ENCODE results near the gene ZMIZ2.
A peak's percentile ranks its signal among the peaks of the same experiment; 100 is the strongest.
"Not testable (repeated sequence)": the region's sequence is repeated elsewhere in the genome, so short reads cannot be mapped to it uniquely, and the experiment has no call there.

ZMIZ2 gene

GRCh38 chr7:44727158-44727936 lies 21.3 kb upstream of the ZMIZ2 start:
- no peak for DNase-seq

- no peak for DNase-seq
Observed at GRCh38 chr7:44727937-44728262, 20.7 kb upstream of the ZMIZ2 start.

- DNase-seq, result no peak
Observed at GRCh38 chr7:44729949-44730590, 18.6 kb upstream of the ZMIZ2 start.

- not testable (repeated sequence) for DNase-seq
Observed at GRCh38 chr7:44732971-44733370, 15.7 kb upstream of the ZMIZ2 start.

- no peak for DNase-seq
Observed at GRCh38 chr7:44733708-44734481, 14.8 kb upstream of the ZMIZ2 start.

- DNase-seq, result no peak
Observed at GRCh38 chr7:44735403-44736165, 13.1 kb upstream of the ZMIZ2 start.

GRCh38 chr7:44736896-44737295 lies 11.8 kb upstream of the ZMIZ2 start:
- no peak for DNase-seq

- no peak for DNase-seq
Observed at GRCh38 chr7:44738051-44738723, 10.5 kb upstream of the ZMIZ2 start.

- no peak for DNase-seq
Observed at GRCh38 chr7:44738876-44739665, 9.6 kb upstream of the ZMIZ2 start.

- no peak for DNase-seq
Observed at GRCh38 chr7:44740055-44740454, 8.6 kb upstream of the ZMIZ2 start.

- DNase-seq, result no peak
Observed at GRCh38 chr7:44743750-44744149, 4.9 kb upstream of the ZMIZ2 start.

- no peak for DNase-seq
Observed at GRCh38 chr7:44748948-44749731, 493 bp downstream of the ZMIZ2 start.

GRCh38 chr7:44749992-44750391 lies 1.3 kb downstream of the ZMIZ2 start:
- no peak for DNase-seq

- DNase-seq, result no peak
Observed at GRCh38 chr7:44750424-44750823, 1.8 kb downstream of the ZMIZ2 start.

GRCh38 chr7:44750921-44751571 lies 2.4 kb downstream of the ZMIZ2 start:
- DNase-seq, result peak; percentile 47

- DNase-seq, result no peak
Observed at GRCh38 chr7:44752822-44753221, 4.2 kb downstream of the ZMIZ2 start.

GRCh38 chr7:44754802-44755697 lies 6.4 kb downstream of the ZMIZ2 start:
- DNase-seq, result no peak

GRCh38 chr7:44755698-44756627 lies 7.3 kb downstream of the ZMIZ2 start:
- DNase-seq, result no peak
